Measurements from ENCODE around the gene DGKK.

The DGKK gene

GRCh38 chrX:50381729-50382415, 88.8 kb downstream of the DGKK start:
- no peaks in the 10 kb centered on the region for H3K4me1 Mint-ChIP-seq
- no peaks in the 10 kb centered on the region for H3K27me3 Mint-ChIP-seq (ENCODE audit: low read depth, poor library complexity)
- peaks cover 26% of the 10 kb centered on the region for H3K9me3 Mint-ChIP-seq
- no peak overlapping the region for H3K4me3 Mint-ChIP-seq
- H3K36me3 Mint-ChIP-seq (ENCODE audit: low read depth): peaks cover 28% of the 10 kb centered on the region
- no peak for TF ChIP-seq CTCF (IDR thresholded peaks at IDR 0.05)
- H3K27ac Mint-ChIP-seq: no peak overlapping the region
- DNase-seq: no peak

- Mint-ChIP-seq H3K9me3 (peaks cover 29% of the 10 kb centered on the region), H3K36me3 (ENCODE audit: low read depth) (peaks cover 35% of the 10 kb centered on the region), H3K4me1 (no peaks in the 10 kb centered on the region), H3K27ac (no peak overlapping the region), H3K4me3 (no peak overlapping the region), H3K27me3 (ENCODE audit: low read depth, poor library complexity) (peaks cover 4% of the 10 kb centered on the region)
- TF ChIP-seq CTCF (IDR thresholded peaks at IDR 0.05): no peak
- DNase-seq: no peak
Observed at GRCh38 chrX:50375481-50376267, 95.0 kb downstream of the DGKK start.

GRCh38 chrX:50372966-50373365, 97.7 kb downstream of the DGKK start:
- Mint-ChIP-seq H3K36me3 (ENCODE audit: low read depth) (peaks cover 24% of the 10 kb centered on the region), H3K9me3 (peaks cover 29% of the 10 kb centered on the region), H3K27ac (no peak overlapping the region), H3K4me1 (no peaks in the 10 kb centered on the region), H3K27me3 (ENCODE audit: low read depth, poor library complexity) (peaks cover 7% of the 10 kb centered on the region), H3K4me3 (no peak overlapping the region)
- no peak for TF ChIP-seq CTCF (IDR thresholded peaks at IDR 0.05)
- no peak for DNase-seq

- no peaks in the 10 kb centered on the region for H3K4me1 Mint-ChIP-seq
- DNase-seq: no peak
- TF ChIP-seq CTCF (IDR thresholded peaks at IDR 0.05): no peak
- peaks cover 18% of the 10 kb centered on the region for H3K9me3 Mint-ChIP-seq
- H3K27me3 Mint-ChIP-seq (ENCODE audit: low read depth, poor library complexity): peaks cover 6% of the 10 kb centered on the region
- no peaks in the 10 kb centered on the region for H3K36me3 Mint-ChIP-seq (ENCODE audit: low read depth)
- H3K27ac Mint-ChIP-seq: no peak overlapping the region
- no peak overlapping the region for H3K4me3 Mint-ChIP-seq
Observed at GRCh38 chrX:50343917-50344316, 126.7 kb downstream of the DGKK start.

GRCh38 chrX:50333308-50333707, 137.3 kb downstream of the DGKK start:
- Mint-ChIP-seq H3K27ac (no peak overlapping the region), H3K9me3 (peaks cover 44% of the 10 kb centered on the region), H3K4me1 (no peaks in the 10 kb centered on the region), H3K4me3 (no peak overlapping the region), H3K27me3 (ENCODE audit: low read depth, poor library complexity) (no peaks in the 10 kb centered on the region), H3K36me3 (ENCODE audit: low read depth) (no peaks in the 10 kb centered on the region)
- TF ChIP-seq CTCF (IDR thresholded peaks at IDR 0.05): no peak
- no peak for DNase-seq

Measured in nephron progenitor cell (in vitro differentiated cells).